ENCODE results near the gene CILP2.

Gene CILP2

DNA sequence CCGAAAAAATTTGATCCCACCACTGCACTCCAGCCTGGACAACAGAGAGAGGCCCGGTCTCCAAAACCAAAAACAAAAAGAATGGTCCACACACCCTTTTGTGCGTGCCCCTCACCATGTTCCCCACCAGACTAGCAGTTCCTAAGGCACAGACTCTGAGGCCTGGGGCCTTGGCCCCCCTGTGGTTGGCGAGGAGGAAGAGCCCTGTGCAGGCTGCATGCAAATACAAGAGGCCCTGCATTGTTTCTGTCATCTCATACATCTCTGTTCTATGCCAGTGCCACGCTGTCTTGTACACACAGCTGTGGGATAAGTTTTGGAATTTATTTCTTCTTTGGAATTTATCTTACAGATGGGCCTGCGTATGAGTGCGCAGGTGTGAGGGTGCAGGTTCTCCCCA, 14.0 kb upstream of the CILP2 start:
- Histone ChIP-seq H3K4me3 (ENCODE audit: low read length in 2 of 2) (no peak overlapping the region), H3K9ac (ENCODE audit: low read depth in 1 of 2, low read length in 2 of 2) (no peak overlapping the region), H3K9me3 (ENCODE audit: control insufficient read depth in 2 of 2, low read length in 2 of 2) (no peaks in the 10 kb centered on the region), H3K36me3 (ENCODE audit: control insufficient read depth in 2 of 2, insufficient read depth in 2 of 2, low read length in 2 of 2) (peaks cover 14 to 36% of the 10 kb centered on the region in 2 donors), H3K4me1 (ENCODE audit: control insufficient read depth in 2 of 2, insufficient read depth in 2 of 2, low read length in 2 of 2) (no peaks in the 10 kb centered on the region), H3K27me3 (ENCODE audit: control insufficient read depth in 2 of 2, insufficient read depth in 2 of 2, low read length in 2 of 2) (no peaks in the 10 kb centered on the region), H3K27ac (ENCODE audit: low read depth in 2 of 2, low read length in 2 of 2) (no peak overlapping the region)

DNA sequence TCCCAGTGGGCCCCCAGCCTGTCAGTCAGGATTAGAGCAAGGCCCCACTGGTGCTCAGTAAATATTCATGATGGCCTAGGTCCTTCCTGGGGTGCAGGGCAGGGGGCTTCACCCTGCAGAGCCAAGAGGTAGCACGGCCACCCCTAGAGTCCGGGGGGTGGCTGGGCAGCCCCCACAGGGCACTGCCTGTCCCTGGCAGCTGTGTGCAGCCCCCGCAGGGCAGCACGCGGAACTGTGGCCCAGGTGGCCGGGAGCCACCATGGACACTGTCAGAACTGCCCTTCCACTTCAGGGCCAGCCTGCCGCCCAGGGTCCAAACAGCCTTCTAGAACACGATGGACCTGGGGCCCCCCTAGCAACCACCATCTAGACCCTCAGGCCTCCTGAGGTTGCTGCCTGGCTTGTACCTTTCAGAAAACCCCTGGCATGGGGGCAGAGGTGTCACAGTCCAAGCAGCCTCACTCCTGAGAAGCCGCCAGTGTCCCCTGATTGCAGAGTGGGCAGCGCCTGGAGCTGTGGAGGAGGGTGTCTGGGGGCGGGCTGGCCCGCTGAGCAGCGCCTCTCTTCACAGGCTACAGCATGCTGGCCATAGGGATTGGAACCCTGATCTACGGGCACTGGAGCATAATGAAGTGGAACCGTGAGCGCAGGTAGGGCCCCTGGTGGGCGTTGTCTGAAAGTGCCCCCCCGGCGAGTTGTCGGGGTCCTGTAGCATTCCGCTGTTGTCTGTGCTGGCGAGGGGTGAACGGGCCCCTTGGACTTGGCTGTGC, 12.3 kb upstream of the CILP2 start:
- no peak overlapping the region for H3K27ac ChIP-seq (ENCODE audit: low read depth in 2 of 2, low read length in 2 of 2)
- no peaks in the 10 kb centered on the region for H3K27me3 ChIP-seq (ENCODE audit: control insufficient read depth in 2 of 2, insufficient read depth in 2 of 2, low read length in 2 of 2)
- no peak overlapping the region for H3K9ac ChIP-seq (ENCODE audit: low read depth in 1 of 2, low read length in 2 of 2)
- no peak overlapping the region for H3K4me3 ChIP-seq (ENCODE audit: low read length in 2 of 2)
- no peaks in the 10 kb centered on the region for H3K9me3 ChIP-seq (ENCODE audit: control insufficient read depth in 2 of 2, low read length in 2 of 2)
- no peaks in the 10 kb centered on the region for H3K4me1 ChIP-seq (ENCODE audit: control insufficient read depth in 2 of 2, insufficient read depth in 2 of 2, low read length in 2 of 2)
- H3K36me3 ChIP-seq (ENCODE audit: control insufficient read depth in 2 of 2, insufficient read depth in 2 of 2, low read length in 2 of 2) = peaks cover 14 to 27% of the 10 kb centered on the region in 2 donors

DNA sequence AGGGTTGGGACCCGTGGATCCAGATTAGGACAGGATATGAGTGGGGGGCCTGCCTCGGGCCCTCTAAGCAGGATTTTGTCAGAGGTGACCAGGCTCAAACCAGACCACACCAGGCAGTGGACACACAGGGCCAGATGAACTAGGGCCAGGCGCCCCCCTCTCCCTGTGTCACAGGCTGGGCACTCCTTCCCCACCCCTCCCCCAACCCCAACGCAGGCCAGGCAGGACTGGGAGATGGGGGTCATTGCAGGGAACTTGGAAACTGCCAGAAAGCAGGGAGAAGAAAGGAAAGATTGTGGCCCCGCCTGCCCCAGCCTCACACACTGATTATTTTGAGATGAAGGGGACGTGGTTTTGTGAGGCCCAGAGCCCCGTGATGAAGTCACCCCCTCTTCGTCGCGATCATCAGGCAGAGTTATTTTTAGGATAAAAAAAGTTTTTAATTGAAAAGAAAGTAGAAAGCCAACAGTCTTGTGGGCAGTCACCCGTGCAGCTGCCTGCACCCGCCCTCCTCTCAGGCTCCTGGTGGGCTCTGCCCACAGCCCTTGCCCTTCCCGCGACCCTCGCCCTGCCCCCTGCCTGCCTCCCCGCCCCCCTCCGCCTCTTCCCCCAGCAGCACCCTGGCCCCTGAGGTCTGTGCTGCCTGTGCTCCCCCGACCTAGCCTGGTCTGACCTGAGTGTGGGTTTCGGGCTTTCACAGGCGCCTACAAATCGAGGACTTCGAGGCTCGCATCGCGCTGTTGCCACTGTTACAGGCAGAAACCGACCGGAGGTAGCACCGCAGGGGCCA, 11.3 kb upstream of the CILP2 start:
- Histone ChIP-seq H3K27me3 (ENCODE audit: control insufficient read depth in 2 of 2, insufficient read depth in 2 of 2, low read length in 2 of 2) (no peaks in the 10 kb centered on the region), H3K9me3 (ENCODE audit: control insufficient read depth in 2 of 2, low read length in 2 of 2) (no peaks in the 10 kb centered on the region), H3K27ac (ENCODE audit: low read depth in 2 of 2, low read length in 2 of 2) (no peak overlapping the region), H3K9ac (ENCODE audit: low read depth in 1 of 2, low read length in 2 of 2) (no peak overlapping the region), H3K4me3 (ENCODE audit: low read length in 2 of 2) (no peak overlapping the region), H3K36me3 (ENCODE audit: control insufficient read depth in 2 of 2, insufficient read depth in 2 of 2, low read length in 2 of 2) (peaks cover 14 to 25% of the 10 kb centered on the region in 2 donors), H3K4me1 (ENCODE audit: control insufficient read depth in 2 of 2, insufficient read depth in 2 of 2, low read length in 2 of 2) (no peaks in the 10 kb centered on the region)

DNA sequence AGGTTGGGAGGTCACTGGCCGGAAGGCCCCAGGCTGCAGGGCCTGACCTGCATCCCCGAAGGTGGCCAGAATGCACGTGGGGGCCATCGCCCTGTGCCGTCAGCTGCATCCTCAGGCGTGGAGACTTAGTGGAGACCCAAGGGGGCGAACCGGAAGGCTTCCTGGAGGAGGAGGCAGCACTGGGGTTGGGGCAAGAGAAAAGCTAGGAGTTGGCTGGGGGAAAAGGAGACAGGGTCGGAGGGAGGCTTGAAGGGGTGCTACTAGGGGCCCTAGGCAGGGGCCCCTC, 10.8 kb upstream of the CILP2 start:
- Histone ChIP-seq H3K9ac (ENCODE audit: low read depth in 1 of 2, low read length in 2 of 2) (no peak overlapping the region), H3K9me3 (ENCODE audit: control insufficient read depth in 2 of 2, low read length in 2 of 2) (no peaks in the 10 kb centered on the region), H3K36me3 (ENCODE audit: control insufficient read depth in 2 of 2, insufficient read depth in 2 of 2, low read length in 2 of 2) (peaks cover 14 to 25% of the 10 kb centered on the region in 2 donors), H3K27ac (ENCODE audit: low read depth in 2 of 2, low read length in 2 of 2) (no peak overlapping the region), H3K4me1 (ENCODE audit: control insufficient read depth in 2 of 2, insufficient read depth in 2 of 2, low read length in 2 of 2) (peaks cover 2 to 3% of the 10 kb centered on the region in 2 donors), H3K27me3 (ENCODE audit: control insufficient read depth in 2 of 2, insufficient read depth in 2 of 2, low read length in 2 of 2) (no peaks in the 10 kb centered on the region), H3K4me3 (ENCODE audit: low read length in 2 of 2) (no peak overlapping the region)

DNA sequence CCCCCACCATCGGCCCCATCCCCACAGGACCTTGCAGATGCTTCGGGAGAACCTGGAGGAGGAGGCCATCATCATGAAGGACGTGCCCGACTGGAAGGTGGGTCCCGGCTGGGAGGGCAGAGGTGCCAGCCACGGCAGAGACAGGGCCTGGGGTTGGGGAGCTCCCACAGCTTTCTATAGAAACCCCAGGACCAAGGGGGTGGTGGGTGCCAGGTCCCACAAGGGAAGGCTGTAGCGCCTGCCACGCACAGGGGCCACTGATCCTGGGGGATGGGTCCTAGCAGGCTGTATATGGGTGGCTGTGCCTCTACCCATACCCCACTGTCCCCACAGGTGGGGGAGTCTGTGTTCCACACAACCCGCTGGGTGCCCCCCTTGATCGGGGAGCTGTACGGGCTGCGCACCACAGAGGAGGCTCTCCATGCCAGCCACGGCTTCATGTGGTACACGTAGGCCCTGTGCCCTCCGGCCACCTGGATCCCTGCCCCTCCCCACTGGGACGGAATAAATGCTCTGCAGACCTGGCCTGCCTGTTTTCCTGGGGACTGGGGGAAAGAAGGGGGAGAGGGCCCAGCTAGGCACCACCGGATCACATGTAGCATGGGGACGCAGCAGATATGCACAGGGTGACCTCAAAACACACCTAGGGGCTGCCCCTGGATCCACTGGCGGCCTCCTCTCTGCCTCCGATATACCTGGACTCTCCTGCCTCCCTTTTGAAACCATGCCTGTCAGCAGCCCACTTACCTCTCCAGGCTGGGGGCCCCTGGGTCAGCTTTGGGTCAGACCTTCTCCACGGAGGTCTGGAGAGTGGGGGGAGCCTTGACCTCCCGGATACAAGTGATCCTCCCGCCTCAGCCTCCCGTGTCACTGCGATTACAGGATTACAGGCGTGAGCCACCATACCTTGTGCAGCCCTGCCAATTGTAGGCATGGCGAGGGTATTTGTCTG, 10.1 kb upstream of the CILP2 start:
- H3K9me3 ChIP-seq (ENCODE audit: control insufficient read depth in 2 of 2, low read length in 2 of 2) = no peaks in the 10 kb centered on the region
- H3K9ac ChIP-seq (ENCODE audit: low read depth in 1 of 2, low read length in 2 of 2) = no peak overlapping the region
- no peak overlapping the region for H3K4me3 ChIP-seq (ENCODE audit: low read length in 2 of 2)
- peaks cover 2 to 3% of the 10 kb centered on the region in 2 donors for H3K4me1 ChIP-seq (ENCODE audit: control insufficient read depth in 2 of 2, insufficient read depth in 2 of 2, low read length in 2 of 2)
- H3K27me3 ChIP-seq (ENCODE audit: control insufficient read depth in 2 of 2, insufficient read depth in 2 of 2, low read length in 2 of 2) = no peaks in the 10 kb centered on the region
- H3K27ac ChIP-seq (ENCODE audit: low read depth in 2 of 2, low read length in 2 of 2) = no peak overlapping the region
- H3K36me3 ChIP-seq (ENCODE audit: control insufficient read depth in 2 of 2, insufficient read depth in 2 of 2, low read length in 2 of 2) = peaks cover 14 to 25% of the 10 kb centered on the region in 2 donors

DNA sequence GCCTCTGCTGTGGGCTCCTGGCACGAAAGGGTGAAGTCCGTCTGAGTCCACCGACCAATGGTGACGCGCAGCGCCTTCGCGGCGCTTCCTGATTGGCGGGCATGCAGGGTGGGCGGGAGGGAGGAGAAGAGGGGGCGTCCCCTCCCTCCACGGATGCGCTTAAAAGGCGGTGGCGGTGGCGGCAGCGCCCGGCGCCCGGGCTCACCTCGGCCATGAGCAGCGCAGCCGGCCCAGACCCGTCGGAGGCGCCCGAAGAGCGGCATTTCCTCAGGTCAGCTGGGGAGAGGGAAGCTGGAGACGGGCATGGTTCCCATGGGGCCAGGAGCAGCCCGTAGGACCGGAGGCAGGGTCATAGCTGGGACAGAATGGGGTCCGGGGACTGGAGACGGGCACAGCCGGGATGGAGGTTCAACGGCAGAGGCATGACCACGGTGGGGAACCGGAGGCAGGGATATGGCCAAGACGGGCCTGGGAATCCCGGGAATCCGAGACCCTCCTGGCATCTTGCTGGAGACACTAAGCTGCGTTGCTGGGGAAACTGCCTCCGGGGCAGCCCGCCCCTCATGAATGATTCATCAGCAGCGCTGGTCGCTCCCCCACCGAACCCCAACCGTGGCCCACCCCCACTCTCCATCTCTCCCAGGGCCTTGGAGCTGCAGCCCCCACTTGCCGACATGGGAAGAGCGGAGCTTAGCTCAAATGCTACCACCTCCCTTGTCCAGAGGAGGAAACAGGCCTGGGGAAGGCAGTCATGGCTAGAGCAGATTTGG, 9.2 kb upstream of the CILP2 start, which contains the start of gene YJEFN3:
TSS of gene YJEFN3 (plus strand) at position 191 of the 770 bp plus-strand sequence. CDS start at position 213, 22 bp downstream.
- H3K9ac ChIP-seq (ENCODE audit: low read depth in 1 of 2, low read length in 2 of 2) = no peak within 1 kb of the TSS
- H3K36me3 ChIP-seq (ENCODE audit: control insufficient read depth in 2 of 2, insufficient read depth in 2 of 2, low read length in 2 of 2) = peaks cover 12 to 25% of the 10 kb centered on the region in 2 donors
- H3K4me3 ChIP-seq (ENCODE audit: low read length in 2 of 2) = no peak within 1 kb of the TSS
- no peak within 1 kb of the TSS for H3K27ac ChIP-seq (ENCODE audit: low read depth in 2 of 2, low read length in 2 of 2)
- H3K27me3 ChIP-seq (ENCODE audit: control insufficient read depth in 2 of 2, insufficient read depth in 2 of 2, low read length in 2 of 2) = no peaks in the 10 kb centered on the region
- H3K9me3 ChIP-seq (ENCODE audit: control insufficient read depth in 2 of 2, low read length in 2 of 2) = no peaks in the 10 kb centered on the region
- H3K4me1 ChIP-seq (ENCODE audit: control insufficient read depth in 2 of 2, insufficient read depth in 2 of 2, low read length in 2 of 2) = peaks cover 2 to 3% of the 10 kb centered on the region in 2 donors

DNA sequence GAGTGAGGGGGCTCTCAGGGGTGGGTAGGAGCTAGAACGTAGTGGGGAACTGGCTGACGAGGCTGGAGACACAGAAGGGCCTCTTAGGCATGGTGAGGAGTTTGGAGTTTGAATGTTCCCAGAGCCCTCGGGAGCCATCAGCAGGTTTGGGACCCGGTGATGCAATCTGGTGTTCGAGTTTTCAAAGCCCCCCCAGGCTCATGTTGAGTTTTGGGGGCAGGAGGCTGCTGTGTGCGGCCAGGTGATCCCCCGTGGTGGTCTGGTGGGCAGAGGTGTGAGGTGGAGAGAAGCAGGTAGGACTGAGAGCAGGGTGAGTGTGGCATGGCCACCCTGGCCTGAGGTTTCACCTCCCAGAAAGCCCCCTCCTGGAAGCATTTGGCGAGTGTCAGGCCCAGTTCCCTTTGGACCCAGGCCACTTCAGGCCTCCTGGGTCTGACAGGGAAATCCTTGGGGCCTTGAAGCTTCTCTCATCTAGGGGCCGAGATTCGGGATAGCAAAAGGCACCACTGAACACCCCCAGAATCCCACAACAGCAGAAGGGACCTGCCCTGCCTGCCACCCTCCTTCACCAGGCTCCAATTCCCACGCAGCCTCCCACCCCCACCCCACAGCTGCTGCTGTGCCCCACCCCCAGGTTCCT, 8.2 kb upstream of the CILP2 start:
- Histone ChIP-seq H3K36me3 (ENCODE audit: control insufficient read depth in 2 of 2, insufficient read depth in 2 of 2, low read length in 2 of 2) (peaks cover 10 to 21% of the 10 kb centered on the region in 2 donors), H3K27me3 (ENCODE audit: control insufficient read depth in 2 of 2, insufficient read depth in 2 of 2, low read length in 2 of 2) (no peaks in the 10 kb centered on the region), H3K4me3 (ENCODE audit: low read length in 2 of 2) (no peak overlapping the region), H3K4me1 (ENCODE audit: control insufficient read depth in 2 of 2, insufficient read depth in 2 of 2, low read length in 2 of 2) (peaks cover 2 to 3% of the 10 kb centered on the region in 2 donors), H3K9me3 (ENCODE audit: control insufficient read depth in 2 of 2, low read length in 2 of 2) (no peaks in the 10 kb centered on the region), H3K27ac (ENCODE audit: low read depth in 2 of 2, low read length in 2 of 2) (no peak overlapping the region), H3K9ac (ENCODE audit: low read depth in 1 of 2, low read length in 2 of 2) (no peak overlapping the region)

DNA sequence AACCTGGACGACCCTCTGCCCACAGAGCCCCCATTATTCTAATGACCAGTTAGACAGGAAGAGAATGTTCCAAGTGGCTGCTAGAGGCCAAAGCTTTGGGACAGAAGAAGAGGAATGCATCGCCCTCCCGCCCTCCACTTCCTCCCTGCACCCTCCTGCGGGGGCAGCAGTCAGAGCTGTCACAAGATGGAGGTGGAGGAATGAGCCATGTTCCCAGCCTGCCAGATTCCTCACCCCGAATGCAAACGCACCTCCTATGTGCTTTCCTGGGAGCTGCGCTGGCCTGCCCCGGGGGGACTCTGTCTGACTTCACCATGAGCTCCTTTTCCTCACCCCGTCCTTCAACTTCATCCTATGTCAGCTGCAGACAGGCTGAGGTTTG, 7.7 kb upstream of the CILP2 start:
- Histone ChIP-seq H3K27ac (ENCODE audit: low read depth in 2 of 2, low read length in 2 of 2) (no peak overlapping the region), H3K9ac (ENCODE audit: low read depth in 1 of 2, low read length in 2 of 2) (no peak overlapping the region), H3K4me1 (ENCODE audit: control insufficient read depth in 2 of 2, insufficient read depth in 2 of 2, low read length in 2 of 2) (peaks cover 2 to 3% of the 10 kb centered on the region in 2 donors), H3K9me3 (ENCODE audit: control insufficient read depth in 2 of 2, low read length in 2 of 2) (no peaks in the 10 kb centered on the region), H3K27me3 (ENCODE audit: control insufficient read depth in 2 of 2, insufficient read depth in 2 of 2, low read length in 2 of 2) (no peaks in the 10 kb centered on the region), H3K4me3 (ENCODE audit: low read length in 2 of 2) (no peak overlapping the region), H3K36me3 (ENCODE audit: control insufficient read depth in 2 of 2, insufficient read depth in 2 of 2, low read length in 2 of 2) (peaks cover 10 to 21% of the 10 kb centered on the region in 2 donors)

DNA sequence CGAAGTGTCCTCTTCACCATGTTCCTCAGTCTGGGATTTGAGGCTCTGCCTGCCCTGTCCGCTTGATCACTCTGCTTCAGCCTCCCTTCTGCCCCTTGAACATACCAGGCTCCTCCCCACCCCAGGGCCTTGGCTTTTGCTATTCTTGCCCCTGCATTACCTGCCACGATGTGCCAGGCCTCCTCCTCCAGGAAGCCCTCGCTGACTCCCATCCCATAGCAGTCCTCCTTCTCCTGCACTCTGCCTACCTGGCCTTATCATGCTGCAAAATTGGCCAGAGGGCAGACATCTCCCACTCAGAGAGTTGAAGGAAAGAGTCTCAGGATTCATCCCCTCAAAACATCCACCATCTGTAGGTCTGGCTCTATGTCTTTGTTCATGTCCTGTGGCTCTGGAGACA, 7.2 kb upstream of the CILP2 start:
- H3K36me3 ChIP-seq (ENCODE audit: control insufficient read depth in 2 of 2, insufficient read depth in 2 of 2, low read length in 2 of 2) = peaks cover 10 to 17% of the 10 kb centered on the region in 2 donors
- no peaks in the 10 kb centered on the region for H3K27me3 ChIP-seq (ENCODE audit: control insufficient read depth in 2 of 2, insufficient read depth in 2 of 2, low read length in 2 of 2)
- peaks cover 2 to 3% of the 10 kb centered on the region in 2 donors for H3K4me1 ChIP-seq (ENCODE audit: control insufficient read depth in 2 of 2, insufficient read depth in 2 of 2, low read length in 2 of 2)
- H3K27ac ChIP-seq (ENCODE audit: low read depth in 2 of 2, low read length in 2 of 2) = no peak overlapping the region
- no peak overlapping the region for H3K4me3 ChIP-seq (ENCODE audit: low read length in 2 of 2)
- H3K9ac ChIP-seq (ENCODE audit: low read depth in 1 of 2, low read length in 2 of 2) = no peak overlapping the region
- no peaks in the 10 kb centered on the region for H3K9me3 ChIP-seq (ENCODE audit: control insufficient read depth in 2 of 2, low read length in 2 of 2)
